ENCODE results near the gene UNC13B. TPM values are rescaled to one million over a fixed set of nuclear protein-coding genes. Genes with fewer than 3 reads are reported as not detected.

Gene UNC13B
- total and polyA plus RNA-seq, 9 of the 15 experiments (the other 6 are each of a cell fraction or from before 2014, with no cell fraction given): 2.4 to 11.5 (median 8.6) TPM

DNA sequence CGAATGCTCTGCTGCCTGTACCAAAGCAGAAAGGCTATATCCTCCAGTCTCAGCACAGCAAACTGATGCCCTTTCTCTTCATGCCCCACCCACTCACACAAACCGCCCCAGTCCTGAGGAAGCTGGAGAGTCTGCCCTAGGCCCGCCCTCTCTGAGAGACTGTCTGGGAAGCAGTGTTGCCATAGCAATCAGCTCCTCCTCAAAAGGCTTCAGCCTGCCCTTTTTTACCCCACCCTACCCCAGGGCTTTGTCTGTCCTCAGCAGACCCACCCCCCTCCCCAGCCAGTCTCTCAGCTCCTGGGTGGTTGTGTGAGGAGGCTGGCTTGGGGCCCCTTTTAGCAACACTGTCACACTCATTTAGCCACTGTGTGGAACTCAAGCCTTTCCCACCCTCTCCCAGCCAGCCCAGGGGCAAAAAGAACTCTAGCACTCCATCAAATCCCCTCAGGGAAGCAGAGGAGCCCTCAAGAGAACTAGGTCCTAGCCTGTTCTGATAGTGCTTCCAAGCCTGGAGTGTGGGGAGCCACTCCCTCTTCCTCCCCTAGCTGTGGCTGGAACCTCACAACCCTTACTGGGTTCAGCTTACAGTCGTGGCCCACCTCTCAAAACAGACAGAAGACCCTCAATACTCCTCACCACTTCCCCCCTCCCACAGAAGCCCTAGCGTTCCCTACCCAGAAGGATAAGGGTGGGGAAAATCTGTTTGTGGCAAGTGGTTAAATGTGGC lies 47.5 kb upstream of the UNC13B start (continued):
- TF ChIP-seq POLR2G (IDR thresholded peaks at IDR 0.05; ENCODE audit: low read depth, low read length) (no peak), OTX1 (CRISPR knock-in tag; IDR thresholded peaks at IDR 0.05) (no peak), ESRRB (CRISPR knock-in tag; IDR thresholded peaks at IDR 0.05; ENCODE audit: borderline replicate concordance) (no peak), ASH1L (IDR thresholded peaks at IDR 0.05; ENCODE audit: borderline replicate concordance, low read depth, partially characterized antibody) (no peak), CTBP1 (IDR thresholded peaks at IDR 0.05; ENCODE audit: borderline replicate concordance) (0 out of 2 replicates have a peak, but pooled peaks have one; percentile 9), EWSR1 (IDR thresholded peaks at IDR 0.05; ENCODE audit: borderline replicate concordance, low read depth, partially characterized antibody) (no peak), ARHGAP35 (IDR thresholded peaks at IDR 0.05; ENCODE audit: partially characterized antibody) (no peak), ZBTB17 (CRISPR knock-in tag; IDR thresholded peaks at IDR 0.05) (no peak), KDM5B (IDR thresholded peaks at IDR 0.05; ENCODE audit: insufficient replicate concordance, low read depth, low read length) (no peak), RFX1 (IDR thresholded peaks at IDR 0.05) (peak; percentile 94)
- TF ChIP-seq, protein P1, sequence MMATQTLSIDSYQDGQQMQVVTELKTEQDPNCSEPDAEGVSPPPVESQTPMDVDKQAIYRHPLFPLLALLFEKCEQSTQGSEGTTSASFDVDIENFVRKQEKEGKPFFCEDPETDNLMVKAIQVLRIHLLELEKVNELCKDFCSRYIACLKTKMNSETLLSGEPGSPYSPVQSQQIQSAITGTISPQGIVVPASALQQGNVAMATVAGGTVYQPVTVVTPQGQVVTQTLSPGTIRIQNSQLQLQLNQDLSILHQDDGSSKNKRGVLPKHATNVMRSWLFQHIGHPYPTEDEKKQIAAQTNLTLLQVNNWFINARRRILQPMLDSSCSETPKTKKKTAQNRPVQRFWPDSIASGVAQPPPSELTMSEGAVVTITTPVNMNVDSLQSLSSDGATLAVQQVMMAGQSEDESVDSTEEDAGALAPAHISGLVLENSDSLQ (IDR thresholded peaks at IDR 0.05): peak; percentile 29; the same call in 1 of the 2 replicates
- TF ChIP-seq, protein P2, sequence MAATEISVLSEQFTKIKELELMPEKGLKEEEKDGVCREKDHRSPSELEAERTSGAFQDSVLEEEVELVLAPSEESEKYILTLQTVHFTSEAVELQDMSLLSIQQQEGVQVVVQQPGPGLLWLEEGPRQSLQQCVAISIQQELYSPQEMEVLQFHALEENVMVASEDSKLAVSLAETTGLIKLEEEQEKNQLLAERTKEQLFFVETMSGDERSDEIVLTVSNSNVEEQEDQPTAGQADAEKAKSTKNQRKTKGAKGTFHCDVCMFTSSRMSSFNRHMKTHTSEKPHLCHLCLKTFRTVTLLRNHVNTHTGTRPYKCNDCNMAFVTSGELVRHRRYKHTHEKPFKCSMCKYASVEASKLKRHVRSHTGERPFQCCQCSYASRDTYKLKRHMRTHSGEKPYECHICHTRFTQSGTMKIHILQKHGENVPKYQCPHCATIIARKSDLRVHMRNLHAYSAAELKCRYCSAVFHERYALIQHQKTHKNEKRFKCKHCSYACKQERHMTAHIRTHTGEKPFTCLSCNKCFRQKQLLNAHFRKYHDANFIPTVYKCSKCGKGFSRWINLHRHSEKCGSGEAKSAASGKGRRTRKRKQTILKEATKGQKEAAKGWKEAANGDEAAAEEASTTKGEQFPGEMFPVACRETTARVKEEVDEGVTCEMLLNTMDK (IDR thresholded peaks at IDR 0.05; ENCODE audit: borderline replicate concordance, insufficient read depth, low read depth, low read length, poor library complexity, severe bottlenecking): no peak
- TF ChIP-seq, protein P3, sequence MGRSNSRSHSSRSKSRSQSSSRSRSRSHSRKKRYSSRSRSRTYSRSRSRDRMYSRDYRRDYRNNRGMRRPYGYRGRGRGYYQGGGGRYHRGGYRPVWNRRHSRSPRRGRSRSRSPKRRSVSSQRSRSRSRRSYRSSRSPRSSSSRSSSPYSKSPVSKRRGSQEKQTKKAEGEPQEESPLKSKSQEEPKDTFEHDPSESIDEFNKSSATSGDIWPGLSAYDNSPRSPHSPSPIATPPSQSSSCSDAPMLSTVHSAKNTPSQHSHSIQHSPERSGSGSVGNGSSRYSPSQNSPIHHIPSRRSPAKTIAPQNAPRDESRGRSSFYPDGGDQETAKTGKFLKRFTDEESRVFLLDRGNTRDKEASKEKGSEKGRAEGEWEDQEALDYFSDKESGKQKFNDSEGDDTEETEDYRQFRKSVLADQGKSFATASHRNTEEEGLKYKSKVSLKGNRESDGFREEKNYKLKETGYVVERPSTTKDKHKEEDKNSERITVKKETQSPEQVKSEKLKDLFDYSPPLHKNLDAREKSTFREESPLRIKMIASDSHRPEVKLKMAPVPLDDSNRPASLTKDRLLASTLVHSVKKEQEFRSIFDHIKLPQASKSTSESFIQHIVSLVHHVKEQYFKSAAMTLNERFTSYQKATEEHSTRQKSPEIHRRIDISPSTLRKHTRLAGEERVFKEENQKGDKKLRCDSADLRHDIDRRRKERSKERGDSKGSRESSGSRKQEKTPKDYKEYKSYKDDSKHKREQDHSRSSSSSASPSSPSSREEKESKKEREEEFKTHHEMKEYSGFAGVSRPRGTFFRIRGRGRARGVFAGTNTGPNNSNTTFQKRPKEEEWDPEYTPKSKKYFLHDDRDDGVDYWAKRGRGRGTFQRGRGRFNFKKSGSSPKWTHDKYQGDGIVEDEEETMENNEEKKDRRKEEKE (IDR thresholded peaks at IDR 0.05; ENCODE audit: borderline replicate concordance in 1 of 2, control insufficient read depth in 1 of 2, low read depth in 2 of 2, low read length in 1 of 2): no peak
